Measurements from ENCODE around the gene IL18R1.
"Not testable (repeated sequence)": the region's sequence is repeated elsewhere in the genome, so short reads cannot be mapped to it uniquely, and the experiment has no call there.

IL18R1 gene

DNA sequence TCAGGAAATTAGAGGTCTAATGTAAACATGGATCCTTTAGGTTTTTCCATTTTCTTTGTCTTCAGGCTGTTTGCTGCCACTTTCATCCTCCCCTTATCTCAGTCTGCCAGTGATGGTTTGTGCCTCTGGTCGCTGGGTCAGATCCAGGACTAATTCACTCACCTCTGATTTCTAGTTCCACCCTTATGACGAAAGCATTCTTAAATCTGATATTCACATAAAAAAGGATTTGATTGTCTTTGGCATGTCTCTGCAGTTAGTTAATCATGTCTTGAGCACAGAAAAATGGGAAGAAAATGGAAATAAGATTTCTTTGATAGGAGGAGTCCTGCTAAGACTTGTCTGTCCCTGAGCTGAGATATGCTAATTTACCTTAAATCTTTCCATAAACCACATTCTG, 39.7 kb upstream of the IL18R1 start:
- TF ChIP-seq, protein P1, sequence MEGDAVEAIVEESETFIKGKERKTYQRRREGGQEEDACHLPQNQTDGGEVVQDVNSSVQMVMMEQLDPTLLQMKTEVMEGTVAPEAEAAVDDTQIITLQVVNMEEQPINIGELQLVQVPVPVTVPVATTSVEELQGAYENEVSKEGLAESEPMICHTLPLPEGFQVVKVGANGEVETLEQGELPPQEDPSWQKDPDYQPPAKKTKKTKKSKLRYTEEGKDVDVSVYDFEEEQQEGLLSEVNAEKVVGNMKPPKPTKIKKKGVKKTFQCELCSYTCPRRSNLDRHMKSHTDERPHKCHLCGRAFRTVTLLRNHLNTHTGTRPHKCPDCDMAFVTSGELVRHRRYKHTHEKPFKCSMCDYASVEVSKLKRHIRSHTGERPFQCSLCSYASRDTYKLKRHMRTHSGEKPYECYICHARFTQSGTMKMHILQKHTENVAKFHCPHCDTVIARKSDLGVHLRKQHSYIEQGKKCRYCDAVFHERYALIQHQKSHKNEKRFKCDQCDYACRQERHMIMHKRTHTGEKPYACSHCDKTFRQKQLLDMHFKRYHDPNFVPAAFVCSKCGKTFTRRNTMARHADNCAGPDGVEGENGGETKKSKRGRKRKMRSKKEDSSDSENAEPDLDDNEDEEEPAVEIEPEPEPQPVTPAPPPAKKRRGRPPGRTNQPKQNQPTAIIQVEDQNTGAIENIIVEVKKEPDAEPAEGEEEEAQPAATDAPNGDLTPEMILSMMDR (IDR thresholded peaks at IDR 0.05; ENCODE audit: control insufficient read depth, insufficient read depth, low read depth, low read length, missing control alignments), result no peak
- no peak for DNase-seq (ENCODE audit: low read depth)
- no peak overlapping the region for H3K4me3 ChIP-seq (ENCODE audit: control insufficient read depth, low read depth, low read length)

GRCh38 chr2:102317715-102318114, 37.9 kb upstream of the IL18R1 start:
- no peak overlapping the region for H3K4me3 ChIP-seq (ENCODE audit: control insufficient read depth, low read depth, low read length)
- TF ChIP-seq, protein P1 (IDR thresholded peaks at IDR 0.05; ENCODE audit: control insufficient read depth, insufficient read depth, low read depth, low read length, missing control alignments), result no peak
- DNase-seq (ENCODE audit: low read depth), result no peak

GRCh38 chr2:102318437-102318836, 37.2 kb upstream of the IL18R1 start:
- TF ChIP-seq, protein P1 (IDR thresholded peaks at IDR 0.05; ENCODE audit: control insufficient read depth, insufficient read depth, low read depth, low read length, missing control alignments), result no peak
- DNase-seq (ENCODE audit: low read depth), result no peak
- H3K4me3 ChIP-seq (ENCODE audit: control insufficient read depth, low read depth, low read length), result no peak overlapping the region

- DNase-seq (ENCODE audit: low read depth), result no peak
- H3K4me3 ChIP-seq (ENCODE audit: control insufficient read depth, low read depth, low read length), result no peak overlapping the region
- TF ChIP-seq, protein P1 (IDR thresholded peaks at IDR 0.05; ENCODE audit: control insufficient read depth, insufficient read depth, low read depth, low read length, missing control alignments), result no peak
Measured at GRCh38 chr2:102321941-102322719, 33.5 kb upstream of the IL18R1 start.

DNA sequence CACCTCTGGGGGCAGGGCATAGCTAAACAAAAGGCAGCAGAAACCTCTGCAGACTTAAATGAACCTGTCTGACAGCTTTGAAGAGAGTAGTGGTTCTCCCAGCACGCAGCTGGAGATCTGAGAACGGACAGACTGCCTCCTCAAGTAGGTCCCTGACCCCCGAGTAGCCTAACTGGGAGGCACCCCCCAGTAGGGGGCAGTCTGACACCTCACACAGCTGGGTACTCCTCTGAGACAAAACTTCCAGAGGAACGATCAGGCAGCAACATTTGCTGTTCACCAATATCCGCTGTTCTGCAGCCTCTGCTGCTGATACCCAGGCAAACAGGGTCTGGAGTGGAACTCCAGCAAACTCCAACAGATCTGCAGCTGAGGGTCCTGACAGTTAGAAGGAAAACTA, 30.7 kb upstream of the IL18R1 start:
- not testable (repeated sequence) for DNase-seq (ENCODE audit: low read depth); H3K4me3 ChIP-seq (ENCODE audit: control insufficient read depth, low read depth, low read length)

DNA sequence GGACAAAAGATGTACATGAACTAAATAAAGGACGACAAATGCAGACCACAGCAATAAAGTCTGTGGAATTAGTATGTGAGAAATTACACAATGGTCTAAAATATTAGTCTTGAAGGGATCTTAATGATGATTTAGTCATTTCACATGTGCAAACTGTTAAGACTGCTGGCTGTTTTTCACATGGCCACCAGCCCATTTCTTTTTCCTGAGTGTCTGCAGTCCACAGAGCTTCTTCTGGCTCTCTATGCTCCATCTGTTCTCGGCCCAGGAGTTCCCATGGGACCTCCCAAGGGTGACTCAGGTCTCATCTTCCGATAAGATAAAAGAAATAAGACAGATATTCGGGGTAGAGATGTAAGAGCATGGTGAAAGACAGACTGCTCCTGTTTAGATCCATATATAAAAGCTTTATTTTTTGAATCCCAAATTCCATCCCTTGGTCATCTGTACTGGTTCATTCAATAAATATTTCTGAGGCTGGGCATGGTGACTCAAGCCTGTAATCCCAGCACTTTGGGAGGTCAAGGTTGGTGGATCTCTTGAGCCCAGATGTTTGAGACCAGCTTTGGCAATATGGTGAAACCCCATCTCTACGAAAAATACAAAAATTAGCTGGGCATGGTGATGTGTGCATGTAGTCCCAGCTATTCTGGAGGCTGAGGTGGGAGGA, 24.1 kb upstream of the IL18R1 start:
- TF ChIP-seq, protein P1 (IDR thresholded peaks at IDR 0.05; ENCODE audit: control insufficient read depth, insufficient read depth, low read depth, low read length, missing control alignments), result no peak

GRCh38 chr2:102334486-102334885, 21.1 kb upstream of the IL18R1 start:
- DNase-seq (ENCODE audit: low read depth), result no peak
- H3K4me3 ChIP-seq (ENCODE audit: control insufficient read depth, low read depth, low read length), result no peak overlapping the region
- TF ChIP-seq, protein P1 (IDR thresholded peaks at IDR 0.05; ENCODE audit: control insufficient read depth, insufficient read depth, low read depth, low read length, missing control alignments), result no peak

More for the DNA sequence above, 24.1 kb upstream of the IL18R1 start:
- no peak overlapping the region for H3K4me3 ChIP-seq (ENCODE audit: control insufficient read depth, low read depth, low read length)
- DNase-seq (ENCODE audit: low read depth), result no peak
